ENCODE data around the gene KCNJ9. TPM values are rescaled to one million over a fixed set of nuclear protein-coding genes. Genes with fewer than 3 reads are reported as not detected.

Gene KCNJ9
- total RNA-seq, 1 donor from 2014 or later = not detected

DNA sequence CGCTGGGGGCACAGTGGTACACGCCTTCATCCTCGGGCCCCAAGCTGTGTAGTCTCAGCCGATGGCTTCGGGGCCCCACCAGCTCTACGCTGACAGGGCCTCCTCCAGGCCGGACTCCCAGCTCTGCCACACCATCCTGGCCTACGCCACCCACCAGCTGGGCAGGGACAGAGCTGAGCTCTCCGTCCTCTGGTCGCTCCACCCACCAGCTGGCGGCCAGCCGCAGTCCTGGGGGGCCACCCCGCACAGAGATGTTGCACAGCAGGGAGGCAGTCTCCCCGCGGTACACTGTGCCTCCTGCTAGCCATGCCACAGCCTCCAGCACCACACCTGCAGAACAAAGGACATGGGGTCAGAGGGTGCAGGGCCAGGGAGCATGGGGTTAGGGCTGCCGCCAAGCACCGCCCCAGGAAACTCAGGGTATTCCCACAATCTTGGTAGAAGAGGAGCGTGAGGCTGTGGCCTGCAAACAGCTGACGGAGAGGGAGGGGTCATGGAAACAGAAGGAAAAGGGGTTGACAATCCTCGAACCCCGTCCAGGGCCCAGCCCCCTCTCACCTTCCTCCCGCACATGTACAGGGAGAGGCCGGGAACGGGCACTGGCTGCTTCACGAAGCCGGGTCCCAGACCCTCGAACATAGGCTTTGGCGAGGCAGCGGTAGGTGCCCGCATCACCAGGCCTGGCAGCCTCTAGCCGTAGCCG, 11.2 kb downstream of the KCNJ9 start:
- no peak for DNase-seq (ENCODE audit: extremely low spot score in 2 of 2)
- Histone ChIP-seq H3K4me1 (peaks cover 16% of the 10 kb centered on the region), H3K36me3 (peaks cover 0 to 55% of the 10 kb centered on the region in 2 donors), H3K27ac (no peak overlapping the region), H3K27me3 (no peaks in the 10 kb centered on the region), H3K4me3 (no peak overlapping the region), H3K9me3 (no peaks in the 10 kb centered on the region)
- no peak for TF ChIP-seq POLR2A (IDR thresholded peaks at IDR 0.05)
- TF ChIP-seq POLR2AphosphoS5 (IDR thresholded peaks at IDR 0.05; ENCODE audit: insufficient read depth in 1 of 2, low read depth in 1 of 2) = no peak
- TF ChIP-seq, protein P1, sequence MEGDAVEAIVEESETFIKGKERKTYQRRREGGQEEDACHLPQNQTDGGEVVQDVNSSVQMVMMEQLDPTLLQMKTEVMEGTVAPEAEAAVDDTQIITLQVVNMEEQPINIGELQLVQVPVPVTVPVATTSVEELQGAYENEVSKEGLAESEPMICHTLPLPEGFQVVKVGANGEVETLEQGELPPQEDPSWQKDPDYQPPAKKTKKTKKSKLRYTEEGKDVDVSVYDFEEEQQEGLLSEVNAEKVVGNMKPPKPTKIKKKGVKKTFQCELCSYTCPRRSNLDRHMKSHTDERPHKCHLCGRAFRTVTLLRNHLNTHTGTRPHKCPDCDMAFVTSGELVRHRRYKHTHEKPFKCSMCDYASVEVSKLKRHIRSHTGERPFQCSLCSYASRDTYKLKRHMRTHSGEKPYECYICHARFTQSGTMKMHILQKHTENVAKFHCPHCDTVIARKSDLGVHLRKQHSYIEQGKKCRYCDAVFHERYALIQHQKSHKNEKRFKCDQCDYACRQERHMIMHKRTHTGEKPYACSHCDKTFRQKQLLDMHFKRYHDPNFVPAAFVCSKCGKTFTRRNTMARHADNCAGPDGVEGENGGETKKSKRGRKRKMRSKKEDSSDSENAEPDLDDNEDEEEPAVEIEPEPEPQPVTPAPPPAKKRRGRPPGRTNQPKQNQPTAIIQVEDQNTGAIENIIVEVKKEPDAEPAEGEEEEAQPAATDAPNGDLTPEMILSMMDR (IDR thresholded peaks at IDR 0.05) = no peak
- intact Hi-C loops (cut with DNase I) = loop anchor here (10.0 kb wide), 1 partner anchor 168 kb away; the partner anchor contains the start of gene TAGLN2

DNA sequence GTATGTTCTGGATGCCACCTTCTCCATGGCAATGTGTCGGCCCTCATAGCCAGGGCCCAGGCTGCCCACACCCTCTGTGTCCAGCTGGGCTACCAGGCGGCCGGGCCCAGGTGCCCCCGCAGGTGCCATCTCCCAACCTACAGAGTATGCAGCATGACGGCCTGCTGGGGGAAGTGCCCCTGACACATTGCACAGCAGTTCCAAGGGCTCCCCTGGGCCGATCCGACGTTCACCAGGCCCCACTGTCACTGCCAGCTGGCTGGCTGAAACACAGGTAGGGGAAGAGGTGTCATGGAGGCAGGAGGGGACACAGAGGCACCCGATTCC, 11.7 kb downstream of the KCNJ9 start:
- Histone ChIP-seq H3K4me3 (no peak overlapping the region), H3K36me3 (peaks cover 0 to 55% of the 10 kb centered on the region in 2 donors), H3K4me1 (peaks cover 21% of the 10 kb centered on the region), H3K9me3 (no peaks in the 10 kb centered on the region), H3K27me3 (no peaks in the 10 kb centered on the region), H3K27ac (no peak overlapping the region)
- DNase-seq (ENCODE audit: extremely low spot score in 2 of 2) = no peak
- intact Hi-C loops (cut with DNase I) = loop anchor here (10.0 kb wide), 1 partner anchor 168 kb away; the partner anchor contains the start of gene TAGLN2
- TF ChIP-seq, protein P1 (IDR thresholded peaks at IDR 0.05) = no peak
- TF ChIP-seq POLR2A (IDR thresholded peaks at IDR 0.05) (no peak), POLR2AphosphoS5 (IDR thresholded peaks at IDR 0.05; ENCODE audit: insufficient read depth in 1 of 2, low read depth in 1 of 2) (no peak)

DNA sequence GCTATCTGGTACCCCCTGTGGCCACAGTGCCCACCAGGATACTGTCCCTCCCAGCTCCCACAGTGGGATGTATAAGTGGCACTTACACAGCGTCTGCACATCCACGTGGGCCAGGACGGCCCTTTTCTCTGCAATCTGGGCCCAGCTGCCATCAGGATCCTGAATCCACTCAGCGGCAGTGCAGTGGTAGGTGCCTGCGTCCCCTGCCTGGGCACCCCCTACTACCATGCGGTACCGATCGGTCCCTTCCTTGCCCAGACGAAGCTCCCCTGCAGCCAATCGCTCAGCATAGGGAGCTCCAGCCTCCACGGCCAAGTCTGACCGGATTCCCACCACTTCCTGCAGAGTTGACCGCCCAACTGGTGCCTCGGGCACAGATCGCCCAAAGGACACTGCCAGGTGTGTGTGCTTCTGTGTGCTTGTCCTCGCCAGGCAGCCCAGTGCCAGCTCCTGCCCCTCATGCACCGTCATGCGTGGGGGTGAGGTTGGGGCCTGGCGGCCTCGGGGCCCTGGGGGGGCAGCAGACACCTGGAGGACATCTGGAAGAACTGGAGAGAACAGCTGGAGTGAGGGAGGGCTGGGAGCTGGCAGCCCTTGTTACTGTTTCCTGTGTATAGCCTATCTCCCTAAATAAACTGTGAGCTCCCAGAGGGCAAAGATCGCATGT, 12.4 kb downstream of the KCNJ9 start:
- H3K4me1 ChIP-seq = peaks cover 24% of the 10 kb centered on the region
- intact Hi-C loops (cut with DNase I) = loop anchor here (10.0 kb wide), 1 partner anchor 169 kb away; the partner anchor contains the start of gene TAGLN2
- H3K27ac ChIP-seq = no peak overlapping the region
- no peaks in the 10 kb centered on the region for H3K9me3 ChIP-seq
- no peaks in the 10 kb centered on the region for H3K27me3 ChIP-seq
- no peak for DNase-seq (ENCODE audit: extremely low spot score in 2 of 2)
- H3K4me3 ChIP-seq = no peak overlapping the region
- TF ChIP-seq, protein P1 (IDR thresholded peaks at IDR 0.05) = no peak
- TF ChIP-seq POLR2AphosphoS5 (IDR thresholded peaks at IDR 0.05; ENCODE audit: insufficient read depth in 1 of 2, low read depth in 1 of 2) (no peak), POLR2A (IDR thresholded peaks at IDR 0.05) (no peak)
- H3K36me3 ChIP-seq = peaks cover 0 to 50% of the 10 kb centered on the region in 2 donors

DNA sequence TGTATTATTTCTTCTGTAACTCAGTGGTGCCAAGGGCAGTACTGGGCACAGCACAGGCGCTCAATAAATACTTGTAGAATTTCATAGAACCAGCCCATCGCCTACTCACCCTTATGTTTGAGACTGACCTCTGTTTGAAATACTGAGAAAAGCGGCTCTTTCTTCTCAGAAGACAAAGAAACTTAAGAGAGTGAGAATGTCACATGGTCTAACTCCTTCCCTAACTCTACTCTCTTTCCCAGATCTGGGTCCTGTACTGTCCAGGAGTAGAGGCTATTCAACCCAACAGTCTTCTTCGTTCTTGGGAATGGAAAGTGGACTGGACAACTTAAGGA, 12.9 kb downstream of the KCNJ9 start:
- no peaks in the 10 kb centered on the region for H3K27me3 ChIP-seq
- TF ChIP-seq, protein P1 (IDR thresholded peaks at IDR 0.05) = no peak
- TF ChIP-seq POLR2AphosphoS5 (IDR thresholded peaks at IDR 0.05; ENCODE audit: insufficient read depth in 1 of 2, low read depth in 1 of 2) (no peak), POLR2A (IDR thresholded peaks at IDR 0.05) (no peak)
- no peak for DNase-seq (ENCODE audit: extremely low spot score in 2 of 2)
- H3K9me3 ChIP-seq = no peaks in the 10 kb centered on the region
- peaks cover 0 to 45% of the 10 kb centered on the region in 2 donors for H3K36me3 ChIP-seq
- peaks cover 24% of the 10 kb centered on the region for H3K4me1 ChIP-seq
- intact Hi-C loops (cut with DNase I) = loop anchor here (10.0 kb wide), 1 partner anchor 169 kb away; the partner anchor contains the start of gene TAGLN2
- no peak overlapping the region for H3K4me3 ChIP-seq
- H3K27ac ChIP-seq = no peak overlapping the region

DNA sequence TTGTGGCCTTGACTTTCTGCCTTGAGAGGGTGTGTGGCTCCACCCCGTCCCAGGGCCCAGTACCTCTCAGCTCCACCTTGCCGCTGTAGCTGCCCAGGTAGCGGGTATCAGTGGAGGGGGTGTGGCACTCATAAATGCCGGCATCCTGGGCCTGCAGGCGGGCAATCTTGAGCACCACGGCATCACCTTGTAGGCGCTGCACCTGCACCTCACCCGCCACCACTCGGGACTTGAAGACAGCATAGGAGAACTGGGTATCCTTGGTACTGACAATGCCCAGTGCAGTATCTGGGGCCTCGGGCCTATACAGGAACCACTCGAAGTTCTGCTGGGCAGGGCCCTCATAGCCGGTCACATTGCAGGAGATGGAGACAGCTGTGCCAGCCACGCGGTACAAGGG, 13.5 kb downstream of the KCNJ9 start:
- H3K27me3 ChIP-seq = no peaks in the 10 kb centered on the region
- H3K36me3 ChIP-seq = peaks cover 0 to 43% of the 10 kb centered on the region in 2 donors
- H3K4me3 ChIP-seq = no peak overlapping the region
- no peak for TF ChIP-seq POLR2AphosphoS5 (IDR thresholded peaks at IDR 0.05; ENCODE audit: insufficient read depth in 1 of 2, low read depth in 1 of 2)
- TF ChIP-seq, protein P1 (IDR thresholded peaks at IDR 0.05) = no peak
- no peak for TF ChIP-seq POLR2A (IDR thresholded peaks at IDR 0.05)
- H3K27ac ChIP-seq = no peak overlapping the region
- H3K9me3 ChIP-seq = no peaks in the 10 kb centered on the region
- H3K4me1 ChIP-seq = peaks cover 24% of the 10 kb centered on the region
- no peak for DNase-seq (ENCODE audit: extremely low spot score in 2 of 2)
- intact Hi-C loops (cut with DNase I) = loop anchor here (10.0 kb wide), 1 partner anchor 170 kb away; the partner anchor contains the start of gene TAGLN2
